ENCODE data around the gene RPL10A.

RPL10A gene

DNA sequence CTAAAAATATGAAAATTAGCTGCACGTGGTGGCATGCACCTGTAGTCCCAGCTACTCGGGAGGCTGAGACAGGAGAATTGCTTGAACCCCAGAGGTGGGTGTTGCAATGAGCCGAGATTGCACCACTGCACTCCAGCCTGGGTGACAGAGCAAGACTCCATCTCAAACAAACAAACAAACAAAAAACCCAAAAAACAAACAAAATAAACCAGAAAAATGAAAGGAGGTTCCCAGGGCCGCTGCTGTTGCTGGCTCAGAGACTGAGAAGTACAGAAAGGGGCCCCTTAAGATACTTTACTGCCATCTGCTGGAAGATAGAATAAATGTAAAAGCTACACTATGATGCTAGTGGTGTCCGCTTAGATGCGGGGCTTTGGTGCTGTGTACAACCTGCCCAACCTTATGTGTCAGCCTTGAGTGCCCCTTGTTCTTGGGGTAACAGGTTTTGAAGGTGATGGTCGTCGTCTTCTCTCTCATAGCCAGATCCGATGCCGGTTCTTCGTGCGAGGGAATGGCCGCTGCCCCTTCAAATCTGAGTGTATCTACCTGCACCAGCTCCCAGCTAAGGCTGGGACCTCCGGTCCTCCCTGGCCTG lies 18.8 kb upstream of the RPL10A start:
- DNase-seq, result peak; percentile 92

GRCh38 chr6:35451354-35452182 lies 16.6 kb upstream of the RPL10A start:
- DNase-seq, result peak; percentile 42

DNA sequence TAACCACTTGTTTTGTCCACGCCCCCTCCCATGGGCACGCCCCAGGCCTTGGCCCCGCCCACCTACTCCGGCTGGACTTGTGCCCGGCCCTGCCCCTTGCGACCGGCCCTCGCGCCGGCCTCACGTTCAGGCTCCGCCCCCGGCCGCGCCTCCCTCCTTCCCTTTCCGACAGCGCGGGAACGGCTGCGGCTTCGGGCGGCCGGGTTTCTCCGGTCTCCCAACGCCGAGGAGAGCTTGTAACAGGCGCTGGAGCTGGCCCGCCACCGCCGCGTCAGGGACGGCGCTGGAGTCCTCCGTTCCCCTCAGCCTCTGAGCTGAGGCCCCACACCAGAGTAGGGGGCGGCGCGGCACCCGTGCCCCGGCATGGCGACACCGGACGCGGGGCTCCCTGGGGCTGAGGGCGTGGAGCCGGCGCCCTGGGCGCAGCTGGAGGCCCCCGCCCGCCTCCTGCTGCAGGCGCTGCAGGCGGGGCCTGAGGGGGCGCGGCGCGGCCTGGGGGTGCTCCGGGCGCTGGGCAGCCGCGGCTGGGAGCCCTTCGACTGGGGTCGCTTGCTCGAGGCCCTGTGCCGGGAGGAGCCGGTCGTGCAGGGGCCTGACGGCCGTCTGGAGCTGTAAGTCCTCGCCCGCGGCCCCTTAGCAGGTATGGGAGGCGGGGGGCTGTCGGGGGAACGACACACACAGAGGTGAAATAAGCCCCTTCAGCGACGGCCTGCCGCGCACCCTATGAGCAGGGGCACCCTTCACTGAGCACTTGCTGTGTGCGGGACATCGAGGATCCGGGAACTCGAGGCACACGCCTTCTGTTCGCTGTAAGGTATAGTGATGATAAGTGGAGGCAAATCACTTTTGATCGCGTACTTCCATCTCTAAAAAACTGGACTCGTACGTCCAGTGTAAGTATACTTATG lies 15.8 kb upstream of the RPL10A start, which contains the start of gene FANCE:
Gene FANCE (plus strand): TSS at position 156 of the 908 bp plus-strand sequence. CDS start 208 bp downstream, at position 364.
- peak; percentile 97 for DNase-seq

GRCh38 chr6:35453236-35453635 lies 15.0 kb upstream of the RPL10A start:
- DNase-seq, result no peak

DNA sequence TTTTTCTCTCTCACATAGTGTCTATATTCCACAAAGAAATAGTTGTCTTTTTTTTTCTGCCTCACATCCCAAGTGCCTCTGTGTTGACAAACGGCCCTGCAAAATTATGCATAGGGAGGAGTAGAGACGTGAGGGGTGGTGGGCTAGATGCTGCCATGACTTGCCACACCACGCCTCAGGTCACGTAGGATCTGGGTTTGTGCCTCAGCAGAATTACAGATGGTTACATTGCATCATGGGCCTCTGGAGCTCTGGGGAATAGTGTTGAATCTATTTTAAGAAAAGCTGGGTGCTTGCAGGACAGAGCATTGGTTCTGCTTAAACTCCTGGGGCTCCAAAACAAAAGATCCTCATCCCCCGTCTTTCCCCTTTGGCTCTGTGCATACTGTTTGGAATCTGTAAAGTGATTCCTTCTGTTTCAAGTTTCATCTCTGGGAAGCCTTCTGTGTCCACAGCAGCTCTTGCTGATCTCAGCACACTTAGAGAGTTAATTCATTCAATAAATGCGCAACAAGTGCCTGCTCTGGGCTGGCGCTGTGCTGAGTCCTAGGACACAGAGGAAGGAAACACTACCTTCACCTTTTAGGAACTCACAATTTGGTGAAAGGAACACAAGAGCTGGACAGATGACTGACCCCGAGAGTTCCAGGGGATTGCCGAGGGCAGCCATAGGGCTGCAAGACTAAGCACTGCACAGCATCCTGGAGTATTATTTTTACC lies 13.7 kb upstream of the RPL10A start:
- DNase-seq, result no peak

GRCh38 chr6:35457907-35458306 lies 10.3 kb upstream of the RPL10A start:
- DNase-seq, result no peak

DNA sequence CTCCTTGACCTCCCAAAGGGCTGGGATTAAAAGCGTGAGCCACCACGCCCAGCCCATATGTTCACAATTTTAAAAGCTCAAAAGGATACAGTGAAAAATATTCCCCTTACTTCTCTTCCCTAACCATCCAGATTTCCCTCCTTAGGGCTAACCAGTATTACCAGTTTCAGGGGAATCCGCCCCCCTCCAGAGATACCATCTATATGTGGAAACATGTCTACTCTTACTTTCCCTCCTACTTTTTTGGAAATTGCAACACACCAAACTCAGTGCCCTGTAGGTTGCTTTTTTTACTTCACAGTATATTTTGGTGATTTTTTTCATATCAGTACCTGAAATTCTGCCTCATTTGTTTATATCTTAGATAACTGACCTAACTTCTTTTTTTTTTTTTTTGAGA lies 6.9 kb upstream of the RPL10A start:
- DNase-seq, result no peak

GRCh38 chr6:35463292-35463691 lies 4.9 kb upstream of the RPL10A start:
- DNase-seq, result no peak

GRCh38 chr6:35465646-35466045 lies 2.6 kb upstream of the RPL10A start:
- no peak for DNase-seq

DNA sequence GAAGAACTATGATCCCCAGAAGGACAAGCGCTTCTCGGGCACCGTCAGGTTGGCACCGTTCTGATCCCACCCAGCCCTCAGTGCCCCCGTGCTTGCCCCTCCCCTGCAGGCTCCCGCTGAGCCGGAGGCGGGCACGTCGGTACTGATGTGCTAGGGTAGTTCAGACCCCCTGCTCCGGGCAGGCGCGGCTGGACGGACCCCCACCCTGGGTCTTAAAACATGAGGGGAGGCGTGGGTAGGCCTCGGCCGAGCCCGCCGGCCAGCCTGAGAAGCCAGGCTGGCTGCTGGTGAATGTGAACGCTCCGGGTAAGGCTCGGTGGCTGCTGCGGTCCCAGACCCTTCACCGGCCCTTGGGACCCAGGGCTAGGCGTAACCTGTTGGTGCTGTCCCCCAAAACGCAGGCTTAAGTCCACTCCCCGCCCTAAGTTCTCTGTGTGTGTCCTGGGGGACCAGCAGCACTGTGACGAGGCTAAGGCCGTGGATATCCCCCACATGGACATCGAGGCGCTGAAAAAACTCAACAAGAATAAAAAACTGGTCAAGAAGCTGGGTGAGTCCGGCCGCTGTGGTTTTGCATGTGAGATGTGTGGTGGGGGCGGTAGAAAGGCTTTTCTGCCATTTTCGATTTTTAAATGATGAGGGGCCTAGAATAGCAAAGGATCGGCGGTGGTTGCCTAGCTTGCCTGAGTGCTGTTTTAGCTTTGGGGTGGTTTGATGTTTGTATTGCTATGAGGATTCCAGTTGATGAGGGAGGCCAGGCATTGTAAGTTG lies 964 bp downstream of the RPL10A start:
- DNase-seq, result peak; percentile 63

GRCh38 chr6:35469751-35470662 lies 1.8 kb downstream of the RPL10A start:
- DNase-seq, result peak; percentile 75

DNA sequence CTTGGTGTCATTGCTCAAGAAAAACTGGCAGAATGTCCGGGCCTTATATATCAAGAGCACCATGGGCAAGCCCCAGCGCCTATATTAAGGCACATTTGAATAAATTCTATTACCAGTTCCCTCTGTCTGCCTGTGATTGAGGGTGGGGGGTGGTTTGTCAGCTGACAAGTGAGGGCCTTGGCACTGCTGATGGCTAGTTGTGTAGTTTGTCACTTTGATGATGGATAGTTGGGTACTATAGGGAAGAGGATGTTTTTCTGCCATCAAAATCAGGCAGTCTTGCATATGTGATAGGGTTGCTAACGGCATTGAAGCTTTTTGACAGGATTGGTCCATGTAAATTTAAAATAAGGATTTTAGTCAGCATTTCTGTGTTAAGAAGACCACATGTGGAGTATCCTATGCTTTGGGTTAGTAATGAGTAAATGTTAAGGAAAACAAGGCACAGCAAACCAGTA lies 2.5 kb downstream of the RPL10A start:
- no peak for DNase-seq

DNA sequence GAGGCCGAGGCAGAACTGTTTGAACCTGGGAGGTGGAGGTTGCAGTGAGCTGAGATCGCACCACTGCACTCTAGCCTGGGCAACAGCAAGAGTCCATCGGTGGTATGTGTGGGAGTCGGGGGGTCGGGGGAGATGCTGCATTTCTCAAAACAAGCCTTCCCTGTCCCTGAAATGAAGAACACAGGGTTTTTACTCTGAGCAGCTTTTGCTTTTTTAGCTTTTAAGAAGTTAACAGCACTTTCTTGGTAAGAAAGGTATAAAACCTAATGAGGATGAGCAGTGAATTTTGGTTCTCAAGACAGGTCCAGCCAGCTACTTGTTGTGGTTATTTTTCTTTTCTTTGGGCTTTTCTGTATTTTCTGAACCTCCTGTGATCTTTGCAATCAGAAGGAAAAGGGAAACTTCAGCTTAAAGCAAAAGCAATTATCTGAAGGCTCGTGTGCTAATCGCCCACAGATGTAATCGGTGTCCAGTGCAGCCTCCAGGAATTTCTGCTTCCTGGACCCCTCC lies 3.7 kb downstream of the RPL10A start:
- no peak for DNase-seq

GRCh38 chr6:35473075-35473849 lies 5.1 kb downstream of the RPL10A start:
- DNase-seq, result peak; percentile 52

DNA sequence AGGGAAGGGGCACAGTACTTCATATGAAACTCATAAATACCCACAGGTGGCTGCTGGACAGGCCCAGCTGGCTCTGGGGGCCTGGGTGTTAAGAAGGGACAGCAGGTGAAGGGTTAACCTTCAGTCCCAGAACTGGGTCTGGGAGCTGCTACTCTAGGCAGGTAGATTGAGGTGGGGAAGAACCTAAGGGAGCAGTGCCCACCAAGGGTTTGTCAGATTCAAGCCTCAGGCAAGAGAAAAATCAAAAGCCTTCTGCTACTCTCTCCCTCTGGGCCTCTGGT lies 5.6 kb downstream of the RPL10A start:
- DNase-seq, result peak; percentile 77

GRCh38 chr6:35474131-35474941 lies 6.1 kb downstream of the RPL10A start:
- peak; percentile 77 for DNase-seq

- DNase-seq, result peak; percentile 65
Measured at GRCh38 chr6:35474942-35475570, 6.9 kb downstream of the RPL10A start.

- no peak for DNase-seq
Measured at GRCh38 chr6:35475573-35475972, 7.4 kb downstream of the RPL10A start.
